Measurements from ENCODE around the gene PLAAT3.
"Not testable (repeated sequence)": the region's sequence is repeated elsewhere in the genome, so short reads cannot be mapped to it uniquely, and the experiment has no call there.

Gene PLAAT3

DNA sequence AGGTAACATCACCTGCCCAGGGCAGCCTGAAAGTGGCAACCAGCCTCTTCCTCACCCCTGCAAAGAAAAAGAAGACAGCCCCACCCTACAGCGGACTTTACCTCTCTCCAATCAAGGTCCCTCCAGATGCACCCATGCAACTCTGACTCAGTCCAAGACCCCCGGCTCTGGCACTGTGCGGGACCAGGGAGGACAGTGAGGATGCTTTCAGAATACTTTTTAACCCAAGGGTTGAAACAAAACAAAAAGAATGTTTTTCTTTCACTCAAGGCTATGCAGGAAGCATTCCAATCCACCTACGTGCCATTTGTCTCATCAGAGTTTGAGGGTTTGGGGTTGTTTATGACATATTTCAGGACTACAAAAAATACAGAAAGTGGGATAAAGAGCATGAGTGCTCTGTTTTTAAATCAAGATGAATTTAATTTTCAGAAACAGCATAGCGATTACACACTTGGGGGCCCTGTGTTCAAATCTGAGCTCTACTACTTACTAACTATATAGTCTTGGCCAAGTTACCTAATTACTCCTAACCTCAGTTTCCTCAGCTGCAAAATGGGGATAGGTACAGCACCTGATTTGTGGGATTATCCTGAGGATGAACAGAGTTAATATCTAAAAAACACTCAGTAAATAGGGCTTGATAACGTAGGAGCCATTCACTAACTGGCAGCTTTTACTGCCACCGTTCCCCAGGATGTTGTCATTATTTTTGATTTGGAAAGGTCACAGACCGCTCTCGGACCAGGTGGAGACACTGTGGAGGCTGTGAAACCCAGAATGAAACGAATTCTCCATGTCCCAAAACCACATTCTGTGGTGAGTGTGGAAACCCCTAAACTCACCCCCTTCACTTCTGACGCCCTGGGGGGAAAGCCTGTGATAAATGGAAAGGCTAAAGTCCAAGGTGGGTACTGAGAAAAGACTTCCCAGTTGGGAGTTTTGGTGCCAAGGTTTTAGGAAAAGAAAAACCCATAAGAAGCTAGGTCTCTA, 5.6 kb downstream of the PLAAT3 start:
- no peak for DNase-seq

DNA sequence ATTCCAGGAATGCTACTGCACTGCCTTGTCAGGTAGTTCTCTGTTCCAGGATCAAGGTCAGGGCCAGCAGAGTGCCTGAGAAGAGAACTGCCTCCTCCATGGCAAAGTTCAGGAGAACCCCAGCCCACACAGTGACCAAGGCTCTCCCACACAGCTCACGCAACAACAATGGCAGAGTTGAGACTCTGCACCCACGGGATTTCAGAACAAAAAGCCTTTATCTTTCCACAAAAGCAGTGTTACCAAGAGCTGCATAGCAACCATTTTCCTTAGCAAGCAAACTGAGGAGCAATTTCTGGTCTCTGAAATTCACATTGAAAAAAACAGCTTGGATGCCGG, 11.1 kb downstream of the PLAAT3 start:
- DNase-seq = no peak

DNA sequence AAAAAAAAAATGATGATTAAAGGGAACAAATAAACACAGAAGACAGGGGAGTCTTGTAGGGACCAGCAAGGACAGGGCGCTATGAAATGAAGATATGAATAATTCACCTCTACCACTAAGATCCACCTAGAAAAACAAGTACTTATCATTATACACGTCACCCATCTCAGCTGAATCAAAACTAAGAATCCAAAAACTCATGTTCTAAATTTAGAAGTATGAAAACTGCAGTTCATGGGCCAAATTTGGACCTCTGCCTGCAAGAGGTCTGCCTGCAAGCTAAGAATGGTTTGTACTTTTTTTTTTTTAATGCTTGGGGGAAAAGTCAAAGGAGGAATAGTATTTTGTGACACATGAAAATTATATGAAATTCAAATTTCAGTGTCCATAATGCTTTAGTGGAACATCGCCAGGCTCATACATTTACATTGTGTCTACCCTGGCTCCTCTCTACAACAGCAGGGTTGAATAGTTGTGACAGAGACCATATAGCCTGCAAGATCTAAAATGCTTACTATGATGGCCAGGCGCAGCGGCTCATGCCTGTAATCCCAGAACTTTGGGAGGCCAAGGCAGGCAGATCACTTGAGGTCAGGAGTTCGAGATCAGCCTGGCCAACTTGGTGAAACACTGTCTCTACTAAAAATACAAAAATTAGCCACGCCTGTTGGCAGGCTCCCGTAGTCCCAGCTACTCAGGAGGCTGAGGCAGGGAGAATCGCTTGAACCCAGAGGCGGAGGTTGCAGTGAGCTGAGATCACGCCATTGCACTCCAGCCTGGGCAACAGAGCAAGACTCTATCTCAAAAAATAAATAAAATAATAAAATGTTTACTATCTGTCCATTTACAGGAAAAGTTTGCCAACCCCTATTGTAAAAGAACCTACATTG, 11.7 kb downstream of the PLAAT3 start:
- DNase-seq = not testable (repeated sequence)

DNA sequence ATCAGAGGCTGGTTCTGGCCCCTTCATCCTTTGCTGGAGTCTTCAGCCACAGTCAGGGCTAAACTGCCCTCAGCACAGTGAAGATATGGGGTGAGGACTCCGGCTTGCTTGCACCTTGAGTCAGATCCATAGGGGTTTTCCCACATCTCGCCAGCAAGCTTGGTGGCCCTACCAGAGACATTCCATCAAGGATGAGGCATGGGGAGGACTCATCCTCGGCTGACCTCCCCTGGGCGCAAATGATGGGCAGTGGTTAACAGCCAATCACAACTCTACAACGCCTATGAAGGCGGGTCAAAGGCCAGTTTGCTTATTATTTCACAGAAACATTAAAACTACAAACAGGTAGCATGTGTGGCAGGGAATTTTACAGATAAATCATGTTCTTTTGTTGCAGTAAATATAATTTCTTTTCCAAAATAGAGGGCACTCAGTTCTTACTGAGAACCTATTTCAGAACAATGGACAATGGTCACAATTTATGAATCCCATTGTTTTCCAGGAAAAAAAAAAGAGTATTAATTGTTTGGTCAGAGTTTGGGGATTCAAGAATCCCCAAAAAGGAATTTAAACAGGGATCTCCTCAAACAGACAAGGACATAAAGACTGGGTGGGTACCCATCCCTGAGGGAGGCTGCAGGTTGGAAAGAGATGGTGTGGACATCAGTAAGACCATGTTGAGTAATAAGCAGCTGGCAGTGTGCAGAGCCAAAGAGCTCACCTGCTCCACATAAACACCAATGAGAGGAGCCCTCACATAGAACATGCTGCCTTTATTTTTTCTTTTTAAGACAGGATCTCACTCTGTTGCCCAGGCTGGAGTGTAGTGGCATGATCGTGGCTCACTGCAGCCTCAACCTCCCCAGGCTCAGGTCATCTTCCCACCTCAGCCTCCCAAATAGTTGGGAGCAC, 14.8 kb downstream of the PLAAT3 start:
- DNase-seq = no peak

DNA sequence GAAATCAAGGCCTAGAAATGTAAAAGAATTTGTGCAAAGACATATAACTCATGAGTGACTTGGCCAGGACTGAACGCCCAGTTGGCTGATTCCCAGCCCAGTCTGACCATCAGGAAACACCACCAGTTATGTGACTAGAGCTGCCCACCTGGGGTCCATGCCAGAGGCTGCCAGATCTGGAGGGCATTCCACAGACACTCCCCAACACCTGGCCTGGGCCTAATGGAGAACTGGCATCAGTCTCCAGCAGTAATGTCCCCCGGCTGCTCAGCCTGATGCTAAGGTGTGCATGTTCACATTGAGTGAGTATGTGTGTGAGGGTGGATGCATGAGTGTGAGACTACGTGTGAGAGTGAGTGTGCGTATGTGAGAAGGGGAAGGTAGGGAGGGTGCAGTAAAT, 15.7 kb downstream of the PLAAT3 start:
- no peak for DNase-seq

DNA sequence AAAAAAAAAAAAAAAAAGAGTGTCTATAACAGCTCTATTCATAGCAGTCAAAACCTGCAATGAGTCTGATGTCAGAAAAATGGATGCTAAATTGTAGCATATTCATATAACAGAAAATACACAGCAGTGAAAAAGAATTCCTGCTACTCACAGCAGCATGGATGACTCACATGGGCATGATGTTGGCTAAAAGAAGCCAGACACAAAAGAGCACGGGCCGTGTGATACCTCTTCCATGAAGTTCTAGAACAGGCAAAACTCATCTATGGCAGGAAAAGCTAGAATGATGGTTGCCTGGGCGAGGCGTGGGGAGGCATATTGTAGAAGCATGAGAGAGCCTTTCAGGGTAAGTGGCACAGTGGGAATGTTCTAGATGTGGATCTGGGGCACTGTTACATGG, 18.9 kb downstream of the PLAAT3 start:
- DNase-seq = no peak

DNA sequence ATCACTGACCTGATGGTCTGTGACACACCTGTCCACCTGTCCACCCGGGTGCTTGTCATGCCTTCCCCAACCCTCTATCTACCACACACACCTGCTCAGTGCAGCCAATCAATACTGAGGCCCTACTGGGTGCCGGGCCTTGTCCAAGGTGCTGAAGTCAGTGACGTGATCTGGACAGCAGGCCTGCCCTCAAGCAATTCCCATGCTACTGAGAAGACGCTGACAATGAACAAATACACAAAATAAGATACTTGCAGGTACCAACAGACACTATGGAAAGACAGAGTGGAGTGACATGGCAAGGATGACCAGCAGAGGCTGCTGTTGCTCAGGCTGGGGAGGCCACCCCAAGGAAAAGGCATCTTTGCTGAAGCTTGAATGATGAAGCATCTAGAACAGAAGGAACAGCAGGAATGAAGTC, 21.2 kb downstream of the PLAAT3 start:
- DNase-seq = no peak

DNA sequence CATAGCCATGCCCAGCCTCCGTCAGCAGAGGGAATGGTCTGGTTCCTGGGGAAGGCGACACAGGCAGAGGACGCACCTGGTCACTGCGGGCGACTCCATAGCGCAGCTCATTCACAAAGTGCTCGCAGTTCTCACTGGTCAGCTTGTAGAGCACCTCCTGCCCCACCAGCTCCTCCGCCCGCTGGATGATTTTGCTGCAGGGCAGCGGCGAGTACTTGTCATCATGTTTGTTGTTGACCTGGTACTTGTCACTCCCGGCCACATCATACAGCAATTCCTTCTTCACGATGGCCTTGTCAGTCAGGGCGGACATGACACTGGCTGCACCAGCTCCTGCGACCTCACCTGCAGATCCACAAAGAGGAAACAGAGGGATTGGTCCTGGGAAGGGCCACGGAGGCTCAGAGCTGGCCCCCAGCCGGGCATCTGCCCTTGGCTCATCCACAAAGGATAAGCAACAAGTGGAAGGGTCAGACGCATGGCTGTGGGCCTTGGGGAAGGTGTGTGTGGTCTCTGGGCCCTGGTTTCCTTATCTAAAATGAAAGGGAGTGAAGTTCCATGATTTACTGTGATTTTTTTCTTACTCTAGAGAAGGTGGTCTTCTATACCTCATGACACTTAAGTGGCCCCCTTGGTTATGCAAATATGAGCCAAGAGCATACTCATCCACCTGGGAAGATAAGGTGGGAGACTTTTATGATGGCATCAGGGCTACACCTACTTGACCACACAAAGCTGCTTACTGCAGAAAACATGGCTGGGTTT, 24.0 kb downstream of the PLAAT3 start:
- DNase-seq = no peak

DNA sequence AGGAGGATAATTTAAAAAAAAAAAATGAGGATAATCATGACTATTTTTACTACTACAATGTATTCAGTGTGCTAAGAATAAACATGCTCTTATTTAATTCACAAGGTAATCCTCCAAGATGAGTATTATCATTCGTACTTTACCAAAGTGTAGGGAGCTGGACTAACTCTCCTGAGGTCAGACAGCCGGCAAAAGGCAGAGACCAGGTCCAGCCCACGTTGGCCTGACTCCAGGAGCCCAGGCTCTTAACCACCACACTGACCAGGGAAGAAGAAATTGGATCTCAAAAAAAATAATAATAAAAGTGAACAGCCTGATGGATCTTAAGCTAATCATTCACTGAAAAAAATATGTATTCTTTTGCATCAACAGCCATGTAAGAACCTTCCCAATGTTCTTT, 25.2 kb downstream of the PLAAT3 start:
- DNase-seq = no peak

DNA sequence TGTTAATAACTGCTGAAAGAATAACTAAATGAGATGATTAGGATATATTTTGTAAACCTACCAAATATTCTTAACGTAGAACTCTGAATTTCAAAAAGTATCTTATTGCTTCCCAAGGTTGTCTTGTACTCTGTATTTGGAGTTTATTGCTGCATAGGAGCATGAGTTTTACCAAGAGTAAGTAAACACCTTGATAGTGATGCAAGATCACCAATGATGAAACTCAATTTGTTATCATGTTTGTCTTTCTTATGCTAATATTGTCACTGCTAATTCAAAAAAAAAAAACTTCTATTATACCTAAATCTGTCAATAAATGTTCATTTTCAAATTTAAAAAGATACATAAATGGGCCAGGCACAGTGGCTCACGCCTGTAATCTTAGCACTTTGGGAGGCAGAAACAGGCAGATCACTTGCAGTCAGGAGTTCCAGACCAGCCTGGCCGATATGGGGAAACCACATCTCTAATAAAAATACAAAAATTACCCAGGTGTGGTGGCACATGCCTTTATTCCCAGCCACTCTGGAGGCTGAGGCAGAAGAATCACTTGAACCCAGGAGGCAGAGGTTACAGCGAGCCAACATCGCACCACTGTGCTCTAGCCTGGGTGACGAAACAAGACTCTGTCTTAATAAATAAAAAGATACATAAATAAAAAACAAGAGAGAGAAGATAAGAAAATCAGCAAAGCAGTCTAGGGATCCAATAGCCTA, 27.6 kb downstream of the PLAAT3 start:
- DNase-seq = no peak

DNA sequence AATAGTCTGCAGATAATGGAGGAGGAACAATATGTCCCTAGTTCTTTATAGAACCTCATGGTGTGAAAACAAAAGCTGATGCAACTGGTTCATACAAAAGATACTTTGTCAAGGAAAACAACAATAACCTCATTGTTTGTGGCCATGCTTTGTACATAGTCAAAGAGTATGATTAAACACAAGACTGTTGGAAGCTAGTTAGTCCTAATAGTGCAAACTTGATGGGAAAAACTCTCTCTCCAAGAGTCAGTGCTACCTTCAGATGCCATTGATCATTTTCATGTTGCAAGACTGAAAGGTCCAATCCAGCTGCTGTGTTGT, 30.9 kb downstream of the PLAAT3 start:
- DNase-seq = no peak

DNA sequence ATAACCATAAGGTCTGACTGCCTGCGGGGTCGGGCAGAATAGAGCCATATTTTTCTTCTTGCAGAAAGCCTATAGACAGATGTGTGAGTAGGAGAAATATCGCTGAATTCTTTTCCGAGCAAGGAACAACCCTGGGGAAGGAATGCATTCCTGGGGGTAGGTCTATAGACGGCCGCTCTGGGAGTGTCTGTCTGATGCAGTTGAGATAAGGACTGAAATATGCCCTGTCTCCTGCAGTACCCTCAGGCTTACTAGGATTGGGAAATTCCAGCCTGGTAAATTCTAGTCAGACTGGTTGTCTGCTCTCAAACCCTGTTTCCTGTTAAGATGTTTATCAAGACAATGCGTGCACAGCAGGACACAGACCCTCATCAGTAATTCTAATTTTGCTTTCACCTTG, 33.0 kb downstream of the PLAAT3 start:
- DNase-seq = not testable (repeated sequence)

DNA sequence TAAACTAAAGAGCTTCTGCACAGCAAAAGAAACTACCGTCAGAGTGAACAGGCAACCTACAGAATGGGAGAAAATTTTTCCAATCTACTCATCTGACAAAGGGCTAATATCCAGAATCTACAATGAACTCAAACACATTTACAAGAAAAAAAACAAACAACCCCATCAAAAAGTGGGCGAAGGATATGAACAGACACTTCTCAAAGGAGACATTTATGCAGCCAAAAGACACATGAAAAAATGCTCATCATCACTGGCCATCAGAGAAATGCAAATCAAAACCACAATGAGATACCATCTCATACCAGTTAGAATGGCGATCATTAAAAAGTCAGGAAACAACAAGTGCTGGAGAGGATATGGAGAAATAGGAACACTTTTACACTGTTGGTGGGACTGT, 35.4 kb downstream of the PLAAT3 start:
- DNase-seq = not testable (repeated sequence)

DNA sequence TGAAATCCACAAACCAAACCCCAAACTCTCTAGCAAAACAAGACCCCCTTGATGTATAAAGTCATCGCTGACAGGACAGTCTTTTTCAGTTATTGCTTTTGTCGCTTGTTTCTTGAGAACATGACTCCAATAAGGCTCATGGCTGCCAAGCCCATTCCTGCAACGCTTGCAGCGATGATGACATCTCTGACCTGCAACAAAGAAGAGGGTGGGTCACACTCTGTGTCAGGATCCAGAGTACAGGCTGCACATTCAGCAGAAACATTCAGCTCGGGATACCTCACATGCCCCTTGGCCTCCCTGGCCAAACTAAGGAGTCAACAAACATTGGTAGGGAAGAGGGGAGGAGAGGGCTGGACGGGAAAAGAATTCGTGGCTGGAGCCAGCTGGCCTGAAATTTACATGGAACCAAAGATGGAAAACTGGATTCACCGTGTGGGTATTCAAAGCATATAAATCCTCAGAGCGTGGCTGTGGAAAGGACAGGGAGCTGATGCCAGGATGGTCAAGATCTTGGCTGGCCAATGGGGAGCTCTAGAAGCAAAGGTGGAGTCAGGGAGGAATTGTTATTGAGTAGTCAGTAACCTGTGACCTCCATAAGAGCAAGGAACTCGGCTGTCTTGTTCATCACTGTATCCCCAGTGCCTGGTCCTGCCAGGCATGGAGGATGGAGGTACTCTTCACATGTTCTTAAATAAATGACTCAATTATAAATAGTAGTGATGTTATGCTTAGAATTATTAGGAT, 39.2 kb downstream of the PLAAT3 start:
- DNase-seq = no peak

DNA sequence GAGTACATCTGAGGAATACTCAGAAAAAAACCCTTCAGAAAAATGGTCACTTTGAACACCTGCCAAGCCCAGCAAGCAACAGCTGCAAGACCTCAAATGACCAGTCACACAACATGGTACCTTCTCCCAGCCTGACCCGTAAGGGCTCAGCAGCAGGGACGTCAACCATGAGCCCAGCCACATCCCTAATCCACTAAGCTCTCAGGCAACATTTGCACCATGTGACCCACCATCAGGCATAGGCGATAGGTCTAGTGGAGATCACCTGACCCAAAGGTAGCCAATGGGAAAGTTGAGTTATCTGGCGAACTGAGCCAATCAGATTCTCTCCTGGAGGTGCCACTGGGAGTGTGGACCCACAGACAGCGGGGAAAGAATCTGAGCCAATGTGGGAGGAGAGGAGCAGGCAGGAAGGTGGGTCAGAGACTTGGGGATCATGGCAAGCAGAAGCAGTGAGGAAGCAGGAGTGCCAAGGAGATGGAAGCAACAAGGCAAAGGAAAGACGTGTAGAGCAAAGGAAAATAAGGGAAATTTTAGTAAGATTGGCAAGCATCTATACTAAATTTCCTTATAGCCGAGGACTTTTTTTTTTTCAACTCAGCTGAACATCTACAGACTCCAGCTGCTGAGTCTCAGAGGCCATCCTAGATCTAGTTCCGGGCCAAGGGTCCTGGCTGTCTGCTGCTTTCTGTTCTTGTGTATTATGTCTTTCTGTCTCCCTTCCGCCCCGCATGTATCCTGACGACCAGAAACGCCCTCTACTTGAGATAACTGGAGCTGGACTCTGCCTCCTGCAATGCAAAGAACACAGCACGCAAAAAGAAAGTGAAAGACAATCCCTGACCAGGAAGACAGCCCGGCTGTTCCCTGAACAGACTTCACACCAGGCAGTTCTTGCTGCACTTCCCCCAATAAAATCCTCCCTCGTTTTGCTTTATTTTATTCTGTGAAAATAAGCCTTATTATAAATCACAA, 40.1 kb downstream of the PLAAT3 start:
- DNase-seq = no peak

DNA sequence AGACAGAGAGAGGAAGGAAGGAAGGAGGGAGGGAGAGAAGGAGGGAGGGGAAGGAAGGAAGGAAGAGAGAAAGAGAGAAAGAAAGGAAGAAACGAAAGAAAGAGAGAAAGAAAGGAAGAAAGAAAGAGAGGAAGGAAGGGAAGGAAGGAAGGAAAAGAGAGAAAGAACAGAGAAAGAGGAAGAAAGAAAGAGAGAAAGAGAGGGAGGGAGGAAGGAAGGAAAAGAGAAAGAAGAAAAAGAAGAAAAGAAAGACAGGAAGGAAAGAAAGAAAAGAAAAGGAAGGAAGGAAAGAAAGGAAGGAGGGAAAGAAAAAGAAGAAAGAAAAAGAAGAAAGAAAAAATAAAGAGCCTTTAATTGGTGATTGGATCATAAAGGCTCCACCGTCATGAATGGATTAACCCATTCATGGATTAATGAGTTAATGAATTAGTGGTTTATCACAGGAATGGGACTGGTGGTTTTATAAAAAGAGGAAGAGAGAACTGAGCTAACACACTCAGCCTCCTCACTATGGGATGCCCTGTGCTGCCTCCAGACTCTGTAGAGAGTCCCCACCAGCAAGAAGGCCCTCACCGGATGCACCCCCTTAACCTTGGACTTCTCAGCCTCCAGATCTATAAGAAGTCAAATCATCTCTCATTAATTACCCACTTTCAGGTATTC, 42.1 kb downstream of the PLAAT3 start:
- no peak for DNase-seq

DNA sequence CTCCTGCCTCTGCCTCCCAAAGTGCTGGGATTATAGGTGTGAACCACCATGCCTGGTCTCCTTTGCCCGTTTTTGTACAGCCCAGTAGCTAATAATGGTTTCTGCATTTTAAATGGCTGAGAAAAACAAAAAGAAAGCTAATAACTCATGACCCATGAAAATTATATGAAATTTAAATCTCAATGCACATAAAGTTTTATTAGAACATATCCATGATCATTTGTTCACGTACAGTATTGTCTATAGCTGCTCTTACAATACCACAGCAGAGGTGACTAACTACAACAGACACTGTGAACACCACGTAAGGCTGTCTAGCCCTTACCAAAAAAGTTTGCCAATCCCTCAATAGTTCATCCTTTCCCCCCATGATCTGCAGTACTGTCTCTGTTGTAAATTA, 44.7 kb downstream of the PLAAT3 start:
- DNase-seq = no peak

DNA sequence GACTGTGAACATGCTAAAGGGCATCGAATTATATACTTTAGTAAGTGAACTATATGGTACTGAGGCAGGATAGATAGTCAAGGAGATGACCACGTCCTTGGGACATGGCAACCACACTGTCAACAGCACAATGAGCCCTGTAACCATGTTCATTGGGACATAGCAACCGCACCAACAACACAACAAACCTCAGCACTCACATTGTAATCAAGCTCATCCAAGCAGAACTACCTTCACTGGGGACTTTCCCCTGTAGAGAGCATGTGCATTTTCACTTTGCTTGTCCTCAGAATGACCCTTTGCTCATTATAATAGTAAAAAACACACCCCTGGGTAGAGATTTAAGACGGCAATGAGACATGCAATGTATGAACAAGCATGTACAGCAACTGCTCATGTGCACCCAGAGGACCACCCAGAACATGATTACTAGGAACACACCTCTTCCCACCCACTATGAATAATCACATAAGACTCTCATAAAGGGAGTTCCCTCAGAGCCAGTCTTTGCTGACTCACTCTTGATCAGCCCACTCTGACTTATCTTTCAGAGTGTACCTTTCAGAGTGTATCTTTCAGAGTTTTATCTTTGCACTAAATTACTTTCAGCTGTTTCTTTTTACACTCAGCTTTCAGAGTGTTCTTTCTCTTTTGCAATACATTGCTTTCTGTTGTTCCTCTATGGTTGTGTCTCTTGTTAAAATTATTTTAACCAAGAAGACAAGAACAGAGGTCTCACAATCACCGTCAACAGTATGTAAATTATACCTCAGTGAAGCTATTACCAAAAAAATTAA, 47.0 kb downstream of the PLAAT3 start:
- DNase-seq = no peak
